GM19240 (cell line): Measurements from ENCODE around the gene NEDD9.
A peak's percentile ranks its signal among the peaks of the same experiment; 100 is the strongest.

ENCODE experiments used
- DNase-seq: peaks from one replicate; pipeline ENCODE4 v3.0.0; 2011; ENCODE audit warnings: low spot score; ENCODE audit not compliant: insufficient read length

NEDD9 gene

DNA sequence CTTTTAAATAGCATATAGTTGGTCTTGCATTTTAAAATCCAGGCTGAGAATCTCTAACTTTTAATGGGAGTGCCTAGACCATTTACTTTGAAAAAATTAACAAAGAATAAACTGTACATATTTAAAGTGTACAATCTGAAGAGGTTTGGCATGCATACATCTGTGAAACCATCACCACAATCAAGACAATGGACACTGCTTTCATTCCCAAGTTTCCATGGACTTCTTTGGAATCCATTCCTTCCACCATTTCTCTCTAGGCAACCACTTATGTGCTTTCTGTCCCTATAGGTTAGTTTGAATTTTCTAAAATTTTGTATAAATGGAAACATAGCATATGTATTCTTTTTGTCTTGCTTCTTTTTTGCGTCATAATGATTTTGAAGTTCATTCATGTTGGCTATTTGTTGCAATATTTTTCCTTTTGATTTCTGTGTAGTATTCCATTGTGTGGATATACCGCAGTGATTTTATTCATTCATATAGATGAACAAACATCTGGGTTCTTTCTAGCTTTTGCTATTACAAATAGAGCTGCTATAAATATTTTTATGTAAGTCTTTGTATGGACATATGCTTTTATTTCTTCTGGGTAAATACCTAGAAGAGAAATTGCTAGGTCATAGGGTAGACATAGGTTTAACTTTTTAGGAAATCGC is 50.9 kb downstream of the NEDD9 start:
- no peak for DNase-seq

DNA sequence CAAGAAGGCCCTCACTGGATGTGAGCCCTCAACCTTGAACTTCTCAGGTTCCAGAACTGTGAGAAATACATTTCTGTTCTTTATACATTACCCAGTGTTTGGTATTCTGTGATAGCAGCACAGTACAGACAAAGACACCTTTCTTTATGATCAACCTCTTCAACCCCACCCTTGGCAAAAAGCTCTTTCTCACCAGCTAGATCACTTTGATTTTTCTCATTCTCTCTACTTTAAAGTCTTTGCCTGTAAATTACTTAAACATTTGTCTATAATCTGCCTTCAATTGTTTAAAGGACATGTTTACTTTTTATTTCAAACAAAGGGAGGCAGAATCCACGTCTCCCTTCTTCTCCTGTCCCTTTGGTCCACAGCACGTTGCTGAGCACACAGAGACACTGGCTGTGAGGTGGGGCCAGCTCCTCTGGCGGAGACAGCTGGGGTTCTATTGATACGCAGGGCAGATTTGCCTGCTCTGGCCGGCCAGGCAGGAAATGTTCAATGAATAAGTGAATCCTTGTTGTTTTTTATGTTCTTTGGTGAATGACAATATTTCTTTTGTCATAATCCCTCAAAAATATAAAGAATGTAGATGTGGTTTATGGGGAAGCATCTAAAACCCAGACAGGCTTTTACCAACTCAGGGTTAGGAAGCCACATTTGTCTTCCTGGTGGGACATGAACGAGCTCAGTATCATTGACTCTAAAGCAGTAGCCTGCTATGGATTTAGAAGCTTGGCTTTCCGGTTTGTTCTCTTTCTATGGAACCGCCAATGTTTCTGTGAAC is 52.9 kb downstream of the NEDD9 start:
- no peak for DNase-seq

DNA sequence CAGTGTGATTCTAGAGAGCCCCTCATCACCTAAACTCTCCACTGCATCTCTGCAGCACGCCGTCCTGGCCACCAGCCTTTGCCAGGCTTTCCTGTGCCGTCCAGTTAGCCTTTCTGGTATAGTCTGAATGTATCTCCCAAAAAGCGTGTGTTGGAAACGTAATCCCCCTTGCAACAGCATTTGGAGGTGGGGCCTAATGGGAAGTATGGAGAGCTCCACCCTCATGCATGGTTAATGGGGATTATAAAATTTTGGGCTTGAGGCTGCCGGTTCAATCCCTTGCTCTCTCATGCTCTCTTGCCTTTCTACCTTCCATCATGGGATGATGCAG is 53.4 kb downstream of the NEDD9 start:
- DNase-seq: no peak

DNA sequence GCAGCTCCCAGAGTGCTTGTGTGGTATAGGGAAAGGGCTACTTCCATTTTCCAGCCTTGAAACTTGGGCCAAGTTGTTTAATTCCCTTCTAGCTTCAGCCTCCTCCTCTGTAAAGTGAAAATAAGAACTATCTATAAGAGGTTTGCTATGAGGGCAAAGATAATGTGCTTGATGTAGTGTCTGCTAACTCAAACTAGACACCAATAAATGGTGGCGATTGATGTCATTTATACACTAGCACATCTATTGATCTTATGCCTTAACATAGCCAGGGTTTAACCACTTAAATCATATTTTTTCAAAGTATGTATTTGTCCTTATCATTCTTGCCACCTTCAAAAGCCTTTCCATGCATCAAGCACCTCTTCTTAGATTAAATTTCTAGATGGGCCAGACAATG is 55.2 kb downstream of the NEDD9 start:
- no peak for DNase-seq

DNA sequence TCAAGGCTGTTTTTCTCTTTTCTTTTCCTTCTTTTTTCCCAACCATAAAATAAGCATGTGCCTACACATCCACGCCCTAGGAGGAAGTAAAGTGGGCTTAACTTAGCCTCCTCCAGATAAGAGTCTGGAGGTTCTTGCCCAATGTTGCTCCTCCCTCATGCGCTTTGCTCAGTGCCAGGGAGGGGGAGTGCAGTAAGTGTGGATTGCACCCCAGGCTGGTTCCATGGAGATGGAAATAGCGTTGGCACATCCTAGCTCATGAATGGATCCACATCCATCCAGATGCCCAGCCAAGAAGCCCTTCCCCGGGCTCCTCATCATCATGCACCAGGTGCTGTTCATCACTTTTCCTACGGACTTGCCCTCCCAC is 58.2 kb downstream of the NEDD9 start:
- no peak for DNase-seq

DNA sequence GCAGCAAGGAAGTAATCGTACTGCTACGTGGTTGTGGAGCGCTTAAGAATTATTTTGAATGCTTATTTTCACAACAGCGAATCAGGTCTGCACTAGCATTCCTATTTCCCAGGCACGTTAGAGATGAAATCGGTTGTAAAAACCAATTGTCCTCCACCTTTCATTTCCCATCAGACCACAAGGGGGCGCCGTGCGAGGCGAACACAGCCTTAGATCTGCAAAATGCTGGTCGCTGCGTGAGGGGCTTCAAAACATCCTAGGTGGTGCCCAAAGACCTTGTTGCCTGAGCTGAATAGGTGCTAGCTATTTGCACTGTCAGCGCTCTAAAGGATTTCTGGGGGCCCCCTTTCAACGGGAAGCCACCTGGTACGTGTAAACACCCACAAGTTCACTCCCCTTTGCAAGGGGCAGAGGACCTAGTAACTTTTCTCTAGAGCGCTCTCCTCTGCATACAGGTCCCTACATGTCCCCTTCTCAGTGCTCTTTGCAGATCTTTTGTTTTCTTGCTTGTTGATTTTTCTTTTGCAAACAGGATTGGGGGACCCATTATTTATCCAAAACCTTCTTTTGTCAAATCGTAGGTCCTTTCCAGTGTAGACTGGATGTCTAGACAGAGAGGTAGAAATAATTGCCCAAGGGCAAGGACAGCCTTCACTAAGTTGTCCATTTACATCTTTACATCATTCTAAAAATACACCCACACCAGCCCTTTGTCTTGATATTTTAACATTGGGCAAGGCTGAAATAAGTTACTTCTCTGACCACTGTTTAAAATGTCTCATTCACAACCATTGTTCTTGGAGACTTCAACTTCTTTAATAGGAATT is 59.8 kb downstream of the NEDD9 start:
- peak; percentile 21 for DNase-seq

DNA sequence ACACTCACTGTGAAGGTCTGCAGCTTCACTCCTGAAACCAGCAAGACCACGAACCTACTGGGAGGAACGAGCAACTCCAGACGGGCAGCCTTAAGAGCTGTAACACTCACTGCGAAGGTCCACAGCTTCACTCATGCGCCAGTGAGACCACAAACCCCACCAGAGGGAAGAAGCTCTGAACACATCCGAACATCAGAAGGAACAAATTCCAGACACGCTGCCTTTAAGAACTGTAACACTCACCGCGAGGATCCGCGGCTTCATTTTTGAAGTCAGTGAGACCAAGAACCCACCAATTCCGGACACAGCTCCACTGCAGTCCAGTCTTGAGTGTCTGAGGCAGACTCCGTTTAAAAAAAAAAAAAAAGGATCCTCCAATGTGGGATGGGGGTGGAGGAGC is 60.5 kb downstream of the NEDD9 start:
- DNase-seq: no peak

DNA sequence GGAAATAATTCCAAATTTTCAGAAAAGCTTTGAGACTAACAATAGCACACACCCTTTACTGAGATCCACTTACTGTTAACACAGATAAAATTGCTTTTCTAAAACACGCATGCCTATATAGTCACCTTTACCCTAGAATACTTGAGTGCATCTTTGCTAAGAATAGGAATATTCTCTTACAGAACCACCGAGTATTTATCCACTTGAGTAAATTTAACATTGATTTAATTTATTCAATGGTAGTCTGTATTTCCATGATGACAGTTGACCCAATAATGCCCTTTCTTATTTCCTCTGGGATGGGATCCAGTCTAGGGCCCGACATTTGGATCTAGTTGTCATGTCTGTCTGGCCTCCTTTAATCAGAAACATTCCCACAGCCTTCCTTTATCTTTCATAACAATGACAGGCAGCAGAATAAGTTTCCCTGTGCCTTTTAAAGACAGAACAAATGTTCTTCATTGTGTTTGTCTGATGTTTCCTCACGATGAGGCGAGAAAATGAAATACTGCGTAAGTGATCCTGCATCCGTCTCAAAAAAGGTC is 64.3 kb downstream of the NEDD9 start:
- DNase-seq: no peak

DNA sequence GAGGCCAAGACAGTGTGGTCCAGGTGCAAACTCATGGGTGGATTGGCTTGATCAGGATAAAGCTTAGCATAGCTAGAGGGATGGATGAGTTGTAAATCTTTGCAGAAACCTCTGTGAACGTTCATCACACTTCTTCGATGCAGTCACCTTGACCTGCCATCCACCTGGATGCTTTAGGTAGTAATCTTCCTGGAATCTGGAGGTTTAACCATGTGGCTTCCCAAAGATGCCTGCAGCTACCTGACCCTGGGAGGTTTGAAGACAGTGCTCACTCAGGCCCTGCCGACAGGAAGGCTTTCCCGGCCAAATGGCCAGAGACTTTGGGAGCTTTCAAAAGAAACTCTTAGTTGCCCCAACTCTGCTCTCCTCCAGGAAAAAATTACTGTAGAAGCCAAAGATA is 65.5 kb downstream of the NEDD9 start:
- no peak for DNase-seq

DNA sequence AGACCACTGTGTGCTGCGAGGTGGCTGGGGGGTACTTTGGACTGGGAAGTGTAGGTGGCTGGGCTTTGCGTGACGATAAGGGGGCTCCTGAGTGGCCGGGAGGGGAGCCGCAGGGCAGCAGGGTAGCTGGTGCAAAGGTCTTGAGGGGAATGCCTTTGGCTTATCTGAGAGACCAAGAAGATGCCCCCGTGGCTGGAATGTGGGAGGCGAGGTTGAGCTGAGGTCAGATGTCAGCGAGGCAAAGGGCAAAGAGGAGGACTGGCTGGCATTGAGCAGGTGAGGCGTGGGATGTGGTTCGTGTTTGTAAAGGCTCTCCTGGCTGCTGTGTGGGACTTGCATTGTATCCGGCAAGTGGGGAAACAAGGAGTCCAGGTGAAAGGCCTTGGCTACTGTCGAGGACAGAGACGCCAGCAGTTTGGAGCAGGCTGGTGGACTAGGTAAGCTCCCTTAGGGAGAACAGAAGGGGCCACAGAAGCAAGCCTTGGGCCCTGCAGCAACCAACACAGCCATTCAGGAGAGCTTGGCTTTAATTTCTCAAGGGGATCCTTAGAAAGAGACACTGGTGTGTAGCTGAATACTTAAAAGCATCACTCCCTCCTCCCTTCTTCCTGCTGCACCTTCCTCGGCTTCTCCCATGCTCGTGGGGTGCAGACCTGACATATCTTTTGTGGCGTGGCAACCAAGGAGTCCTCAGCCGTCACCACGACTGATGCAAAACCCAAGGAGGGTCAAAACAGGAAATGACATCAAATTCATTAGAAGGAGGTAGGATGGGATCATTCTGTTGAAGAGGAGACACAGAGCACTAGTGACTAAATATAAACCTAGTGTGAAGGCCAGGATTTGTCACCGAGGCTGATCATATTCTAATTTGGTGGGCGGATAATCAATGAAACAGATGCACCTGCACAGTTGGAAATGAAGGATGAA is 67.5 kb downstream of the NEDD9 start:
- DNase-seq: no peak

DNA sequence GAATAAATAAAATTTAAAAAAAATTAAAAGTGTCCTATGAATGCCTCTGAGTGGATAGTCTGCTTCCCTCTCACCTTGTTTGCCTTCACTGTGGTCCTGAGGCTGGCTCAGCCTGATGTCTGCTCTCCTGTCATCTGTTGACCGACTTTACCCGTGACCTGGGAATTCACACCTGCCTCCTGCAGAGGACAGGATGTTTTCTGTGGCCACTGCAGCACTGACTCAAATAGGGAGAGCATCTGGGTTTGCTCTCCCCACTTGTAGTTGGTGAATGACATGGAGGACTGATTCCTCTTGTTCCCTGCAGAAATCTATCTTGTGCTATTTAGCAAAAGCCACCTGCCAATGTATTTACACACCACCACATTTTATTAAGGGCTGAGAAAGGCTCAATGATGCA is 68.5 kb downstream of the NEDD9 start:
- DNase-seq: no peak

DNA sequence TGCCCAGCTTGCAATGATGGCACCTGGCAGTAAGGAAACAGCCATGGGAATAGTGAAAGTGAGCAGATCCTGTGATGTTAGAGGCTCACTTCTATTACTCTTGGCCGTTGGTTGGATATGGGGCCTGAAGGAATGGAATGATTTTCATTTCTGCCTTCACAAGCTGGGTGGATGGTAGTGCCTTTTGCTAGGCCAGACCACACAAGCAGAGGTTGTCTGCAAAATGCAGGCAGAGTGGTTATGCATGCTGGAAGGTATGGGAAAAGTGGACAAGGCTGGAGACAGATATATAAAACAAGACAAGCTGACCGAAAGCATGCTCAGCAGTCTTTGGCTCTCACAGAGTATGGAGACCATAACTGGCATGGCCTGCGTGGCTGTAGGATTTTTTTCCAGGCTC is 70.2 kb downstream of the NEDD9 start:
- DNase-seq: no peak

DNA sequence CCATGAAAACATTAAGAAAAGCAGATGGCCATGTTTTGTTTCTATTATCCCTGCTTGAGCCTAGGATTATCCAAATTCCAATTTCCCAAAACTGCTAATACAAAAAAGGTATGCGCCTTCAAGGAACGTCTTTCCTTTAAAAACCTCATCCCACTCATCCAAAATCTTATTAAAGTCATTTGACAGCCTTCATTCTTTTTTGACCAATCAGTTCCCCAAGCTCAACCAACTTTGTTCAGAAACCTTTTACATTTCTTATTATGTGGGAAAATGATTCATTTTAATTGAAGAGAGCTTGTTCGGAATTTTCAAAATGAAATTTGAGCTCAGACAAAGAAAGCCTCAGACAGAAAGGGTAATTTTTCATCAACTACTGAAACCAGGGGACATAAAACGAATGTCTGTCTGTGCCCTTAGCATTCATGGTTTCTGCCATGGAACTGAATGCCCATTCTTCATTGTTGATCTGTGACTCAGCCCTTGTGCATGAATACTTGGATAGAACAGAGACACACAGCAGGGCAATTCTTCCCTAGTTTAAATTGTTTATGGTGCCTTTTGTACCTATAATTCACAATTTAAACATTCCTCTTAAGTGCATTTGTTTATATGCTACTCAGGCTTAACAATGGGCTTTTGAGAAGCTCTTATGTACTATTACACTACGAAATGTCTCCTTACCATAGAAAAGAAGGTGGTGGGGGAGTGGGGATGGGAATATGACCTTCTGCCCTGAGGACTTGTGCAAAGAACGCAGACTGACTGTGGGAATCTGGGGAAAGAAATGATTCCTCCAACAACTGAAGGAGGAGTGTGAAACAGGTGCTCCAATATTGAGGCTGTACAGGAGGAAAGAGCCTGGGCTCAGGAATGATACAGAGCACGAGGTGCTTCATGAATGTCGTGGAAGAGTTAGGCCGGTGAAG is 71.2 kb downstream of the NEDD9 start:
- DNase-seq: no peak

DNA sequence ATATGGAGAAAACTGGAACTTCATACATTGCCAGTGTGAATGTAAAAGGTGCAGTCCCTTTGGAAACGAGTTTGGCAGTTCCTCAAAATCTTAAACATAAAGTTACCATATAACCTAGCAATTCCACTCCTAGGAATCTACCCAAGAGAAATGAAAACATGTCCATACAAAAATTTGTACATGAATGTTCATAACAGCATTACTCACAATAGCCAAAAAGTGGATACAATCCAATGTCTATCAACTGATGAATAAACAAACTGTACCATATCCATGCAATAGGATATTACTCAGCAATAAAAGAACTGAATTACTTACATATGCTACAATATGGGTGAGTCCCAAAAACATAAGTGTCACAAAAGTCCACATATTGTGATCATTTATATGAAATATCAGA is 72.3 kb downstream of the NEDD9 start:
- DNase-seq: no peak

DNA sequence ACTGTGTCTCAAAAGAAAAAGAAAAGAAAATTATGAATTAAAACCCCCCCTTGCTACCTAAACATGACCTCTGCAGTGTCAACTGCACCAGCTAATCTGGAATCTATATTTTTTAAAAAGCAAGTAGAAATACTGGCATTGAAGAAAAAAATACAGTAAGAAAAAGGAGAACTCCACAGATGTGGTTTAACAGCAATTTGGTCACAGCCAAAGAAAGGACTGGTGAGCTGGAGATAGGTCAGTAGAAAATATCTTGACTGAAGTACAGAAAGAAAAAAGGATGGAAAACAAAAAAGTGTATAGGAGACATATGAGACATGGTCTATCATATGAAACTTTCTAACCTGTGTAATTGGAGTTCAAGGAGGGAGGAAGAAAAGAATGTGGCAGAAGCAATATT is 76.9 kb downstream of the NEDD9 start:
- no peak for DNase-seq

DNA sequence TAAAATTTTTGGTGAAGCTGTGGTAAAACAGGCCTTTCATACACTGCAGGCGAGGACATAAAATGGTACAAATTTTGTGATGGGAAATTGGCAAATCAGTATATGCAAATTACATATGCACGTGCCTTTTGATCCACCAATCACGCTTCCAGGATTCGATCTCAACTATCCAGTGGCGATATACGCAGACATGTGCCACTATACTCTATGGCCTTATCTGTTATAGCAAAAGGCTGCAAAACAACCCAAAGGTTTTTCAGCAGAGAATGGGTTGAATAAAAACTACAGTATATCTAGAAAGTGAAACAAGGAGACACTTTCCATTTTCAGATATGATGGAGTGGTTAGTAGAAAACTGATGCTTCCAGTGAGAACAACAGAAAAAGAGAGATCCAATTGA is 79.0 kb downstream of the NEDD9 start:
- no peak for DNase-seq

DNA sequence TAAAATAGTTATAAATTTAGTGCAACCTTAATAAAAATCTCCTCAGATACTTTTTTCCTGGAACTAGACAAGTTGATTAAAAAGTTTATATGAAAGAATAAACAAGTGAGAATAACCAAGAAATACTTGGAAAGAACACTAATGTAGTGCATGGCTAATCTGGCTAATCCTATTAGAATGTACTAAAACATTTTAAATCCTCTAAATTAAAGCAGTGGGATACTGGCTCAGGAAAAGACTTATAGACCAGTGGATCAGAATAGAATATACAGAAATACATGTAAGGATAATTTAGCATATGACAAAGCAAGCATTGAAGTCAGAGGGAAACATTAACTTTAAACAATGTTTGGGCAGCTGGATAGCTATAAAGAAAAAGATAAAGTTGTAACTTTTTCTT is 79.9 kb downstream of the NEDD9 start:
- DNase-seq: no peak

DNA sequence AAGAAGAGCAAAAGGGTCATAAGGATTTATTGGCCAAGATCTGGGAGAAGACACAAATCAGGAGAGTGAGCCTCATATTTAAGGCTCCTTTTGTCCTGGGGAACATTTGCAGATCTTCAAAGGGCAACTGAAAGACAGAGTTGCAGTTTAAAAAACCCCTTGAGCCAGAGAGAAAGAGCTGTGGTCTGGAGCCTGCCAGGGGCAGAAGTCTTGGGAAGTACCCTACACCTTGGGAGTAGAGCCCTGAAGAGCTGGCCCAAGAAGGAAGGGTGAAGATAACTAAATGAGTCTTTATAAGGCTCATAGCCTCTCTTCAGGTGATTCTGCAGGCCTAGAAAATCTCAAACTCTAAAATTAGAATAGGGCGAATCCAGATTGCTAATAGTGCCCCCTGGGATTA is 81.0 kb downstream of the NEDD9 start:
- DNase-seq: no peak

DNA sequence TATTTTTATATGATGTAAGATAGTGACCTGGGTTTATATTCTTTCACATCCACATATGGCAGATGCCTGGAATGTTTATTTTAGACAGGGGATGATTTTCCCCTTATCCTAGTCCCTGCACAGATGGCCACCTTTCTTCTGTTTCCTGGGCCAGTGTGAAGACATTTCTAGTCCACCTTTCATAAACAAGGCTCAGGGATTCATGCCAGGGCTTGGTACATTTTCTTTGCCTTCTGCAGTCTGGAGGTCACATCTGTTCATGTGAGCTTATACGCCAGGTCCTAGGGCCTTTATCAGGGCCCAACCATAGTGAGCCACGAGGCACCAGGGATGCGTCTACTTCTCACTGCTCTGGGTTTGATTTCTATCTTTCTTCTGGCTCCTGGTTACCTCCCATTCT is 82.9 kb downstream of the NEDD9 start:
- DNase-seq: no peak
